ENCODE data around the gene SLC7A7.

DNA sequence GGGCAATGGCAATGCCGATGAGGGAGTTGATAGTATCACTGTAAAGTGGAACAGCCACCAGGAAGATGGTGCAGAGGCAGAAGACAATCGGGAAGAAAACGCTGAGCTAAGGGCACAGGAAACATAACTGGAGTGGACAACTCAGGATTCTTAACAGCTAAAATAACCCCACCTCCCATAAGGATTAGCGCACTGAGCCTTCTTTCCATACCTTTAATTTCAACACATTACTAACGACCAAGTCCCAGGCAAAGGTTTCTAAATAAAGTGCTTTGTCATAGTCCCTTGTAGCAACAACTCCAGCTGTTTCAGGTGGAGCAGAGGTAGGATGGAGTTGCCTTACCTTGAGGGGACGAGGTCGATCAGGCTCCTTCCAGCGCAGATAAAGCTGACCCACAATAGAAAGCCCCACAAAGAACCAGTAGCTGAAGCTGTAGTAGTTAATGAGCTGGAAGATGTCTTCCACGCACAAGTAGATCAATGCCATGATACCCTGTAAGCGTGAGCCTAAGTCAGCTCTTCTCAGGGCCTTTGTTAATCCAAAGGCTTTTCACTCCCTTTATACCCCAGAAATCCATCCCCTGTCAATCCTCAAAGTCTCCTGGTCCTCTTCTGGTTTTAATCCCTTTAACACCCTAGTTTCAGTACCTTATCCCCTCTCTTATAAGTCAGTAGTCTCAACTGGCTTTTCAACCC is 41.1 kb downstream of the SLC7A7 start:
- TF ChIP-seq, protein P1, sequence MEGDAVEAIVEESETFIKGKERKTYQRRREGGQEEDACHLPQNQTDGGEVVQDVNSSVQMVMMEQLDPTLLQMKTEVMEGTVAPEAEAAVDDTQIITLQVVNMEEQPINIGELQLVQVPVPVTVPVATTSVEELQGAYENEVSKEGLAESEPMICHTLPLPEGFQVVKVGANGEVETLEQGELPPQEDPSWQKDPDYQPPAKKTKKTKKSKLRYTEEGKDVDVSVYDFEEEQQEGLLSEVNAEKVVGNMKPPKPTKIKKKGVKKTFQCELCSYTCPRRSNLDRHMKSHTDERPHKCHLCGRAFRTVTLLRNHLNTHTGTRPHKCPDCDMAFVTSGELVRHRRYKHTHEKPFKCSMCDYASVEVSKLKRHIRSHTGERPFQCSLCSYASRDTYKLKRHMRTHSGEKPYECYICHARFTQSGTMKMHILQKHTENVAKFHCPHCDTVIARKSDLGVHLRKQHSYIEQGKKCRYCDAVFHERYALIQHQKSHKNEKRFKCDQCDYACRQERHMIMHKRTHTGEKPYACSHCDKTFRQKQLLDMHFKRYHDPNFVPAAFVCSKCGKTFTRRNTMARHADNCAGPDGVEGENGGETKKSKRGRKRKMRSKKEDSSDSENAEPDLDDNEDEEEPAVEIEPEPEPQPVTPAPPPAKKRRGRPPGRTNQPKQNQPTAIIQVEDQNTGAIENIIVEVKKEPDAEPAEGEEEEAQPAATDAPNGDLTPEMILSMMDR (IDR thresholded peaks at IDR 0.05; ENCODE audit: poor library complexity, severe bottlenecking), result no peak
- TF ChIP-seq EP300 (conservative IDR thresholded peaks at IDR 0.05; ENCODE audit: poor library complexity, severe bottlenecking) (no peak), MXI1 (conservative IDR thresholded peaks at IDR 0.05; ENCODE audit: poor library complexity, severe bottlenecking) (no peak), TAF1 (IDR thresholded peaks at IDR 0.05; ENCODE audit: low read depth) (no peak), POLR2AphosphoS5 (IDR thresholded peaks at IDR 0.05) (no peak)

All from neural cell (in vitro differentiated cells).